ENCODE results near the gene DPM2. TPM values are rescaled to one million over a fixed set of nuclear protein-coding genes. Genes with fewer than 3 reads are reported as not detected.

The DPM2 gene
- total and polyA plus RNA-seq, 5 donors from 2014 or later: 27.5 to 35.7 (median 30.6) TPM

GRCh38 chr9:127943011-127943662 lies 5.5 kb upstream of the DPM2 start:
- H3K27me3 ChIP-seq (ENCODE audit: control insufficient read depth, insufficient read depth, low read length): no peaks in the 10 kb centered on the region
- H3K9me3 ChIP-seq (ENCODE audit: control insufficient read depth in 2 of 2, low read length in 2 of 2): no peaks in the 10 kb centered on the region
- DNase-seq: no peak
- Mint-ChIP-seq H3K36me3 (peaks cover 26% of the 10 kb centered on the region), H3K4me1 (peaks cover 0 to 46% (median 19%) of the 10 kb centered on the region in 4 donors), H3K9me3 (no peaks in the 10 kb centered on the region), H3K27ac (peak overlapping the region; percentile 23 to 87 (median 74)), H3K27me3 (no peaks in the 10 kb centered on the region), H3K4me3 (peak overlapping the region in 3 of 4 donors; percentile 69 to 76 (median 71))
- no peak for ATAC-seq (ENCODE audit: low read depth in 2 of 2)
- H3K36me3 ChIP-seq (ENCODE audit: control insufficient read depth, insufficient read depth, low read length): peaks cover 79% of the 10 kb centered on the region
- H3K27ac ChIP-seq (ENCODE audit: insufficient read depth, low read length, poor library complexity, severe bottlenecking): no peak overlapping the region
- H3K4me1 ChIP-seq (ENCODE audit: control insufficient read depth, insufficient read depth, low read length, poor library complexity, severe bottlenecking): peaks cover 18% of the 10 kb centered on the region
- no peak overlapping the region for H3K4me3 ChIP-seq (ENCODE audit: low read depth, low read length)

DNA sequence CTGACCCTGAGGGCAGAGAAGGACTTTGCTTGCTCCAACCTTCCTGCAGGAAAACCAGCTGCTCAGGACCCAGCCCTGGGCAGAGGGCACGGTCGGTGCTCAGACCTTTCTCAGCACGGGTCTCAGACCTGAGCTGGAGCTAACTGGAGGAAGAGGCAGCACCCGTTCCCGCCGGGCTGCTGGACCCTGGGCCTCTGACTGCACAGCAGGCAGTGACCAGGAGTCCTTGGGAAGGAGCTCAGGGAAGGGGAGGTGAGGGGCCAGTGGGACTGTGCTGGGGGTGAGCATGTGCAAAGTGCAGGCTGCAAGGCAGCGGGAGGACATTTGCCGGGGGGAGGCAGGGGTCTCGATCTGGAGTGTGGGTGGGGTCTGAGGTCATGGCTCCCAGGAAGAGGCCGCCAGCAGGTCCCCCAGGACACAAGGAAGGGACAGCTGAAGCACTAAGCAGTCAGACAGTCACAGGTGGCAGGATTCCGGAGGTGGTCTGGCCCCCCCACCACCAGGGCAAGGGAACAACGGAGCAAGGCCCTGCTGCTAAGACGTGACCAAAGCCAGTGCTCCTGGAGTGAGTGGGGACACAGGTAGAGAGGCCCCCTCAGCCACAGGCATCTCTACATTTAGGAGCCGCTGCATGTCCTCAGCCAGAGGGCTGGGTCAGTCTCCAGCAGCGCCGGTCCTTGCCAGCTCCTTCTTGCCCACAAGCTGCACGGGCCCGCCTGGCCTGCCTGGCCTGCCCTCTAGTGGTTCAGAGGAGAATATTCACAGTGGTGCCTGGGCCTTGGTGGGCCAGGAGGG lies 4.8 kb upstream of the DPM2 start:
- Histone ChIP-seq H3K4me1 (ENCODE audit: control insufficient read depth, insufficient read depth, low read length, poor library complexity, severe bottlenecking) (peaks cover 22% of the 10 kb centered on the region), H3K36me3 (ENCODE audit: control insufficient read depth, insufficient read depth, low read length) (peaks cover 73% of the 10 kb centered on the region), H3K27me3 (ENCODE audit: control insufficient read depth, insufficient read depth, low read length) (no peaks in the 10 kb centered on the region), H3K4me3 (ENCODE audit: low read depth, low read length) (no peak overlapping the region), H3K27ac (ENCODE audit: insufficient read depth, low read length, poor library complexity, severe bottlenecking) (no peak overlapping the region), H3K9me3 (ENCODE audit: control insufficient read depth in 2 of 2, low read length in 2 of 2) (no peaks in the 10 kb centered on the region)
- Mint-ChIP-seq H3K27me3 (peaks cover 6% of the 10 kb centered on the region), H3K9me3 (no peaks in the 10 kb centered on the region), H3K4me3 (peak overlapping the region in 2 of 4 donors; percentile 69 to 71), H3K36me3 (peaks cover 26% of the 10 kb centered on the region), H3K4me1 (peaks cover 0 to 46% (median 22%) of the 10 kb centered on the region in 4 donors), H3K27ac (peak overlapping the region; percentile 23 to 87 (median 38))
- peak; percentile 22 to 40 for ATAC-seq (ENCODE audit: low read depth in 2 of 2)
- peak; percentile 33 to 58 (median 55) for DNase-seq

DNA sequence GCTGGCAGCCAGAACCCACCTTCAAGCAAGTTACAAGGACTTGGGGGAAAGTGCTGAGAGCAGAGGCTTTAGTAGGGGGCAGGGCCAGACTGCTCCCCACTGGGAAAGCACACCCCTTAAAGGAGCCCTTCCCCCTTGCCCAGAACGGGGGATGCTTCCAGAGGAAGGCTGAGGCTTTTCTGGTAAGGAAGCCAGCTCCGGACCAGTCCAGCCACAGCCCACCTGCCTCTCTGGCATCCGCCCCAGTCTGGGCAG lies 4.2 kb upstream of the DPM2 start:
- Histone ChIP-seq H3K4me3 (ENCODE audit: low read depth, low read length) (no peak overlapping the region), H3K9me3 (ENCODE audit: control insufficient read depth in 2 of 2, low read length in 2 of 2) (no peaks in the 10 kb centered on the region), H3K27ac (ENCODE audit: insufficient read depth, low read length, poor library complexity, severe bottlenecking) (no peak overlapping the region), H3K27me3 (ENCODE audit: control insufficient read depth, insufficient read depth, low read length) (no peaks in the 10 kb centered on the region), H3K36me3 (ENCODE audit: control insufficient read depth, insufficient read depth, low read length) (peaks cover 71% of the 10 kb centered on the region), H3K4me1 (ENCODE audit: control insufficient read depth, insufficient read depth, low read length, poor library complexity, severe bottlenecking) (peaks cover 26% of the 10 kb centered on the region)
- no peak overlapping the region for H3K4me3 Mint-ChIP-seq
- peaks cover 0 to 48% (median 24%) of the 10 kb centered on the region in 4 donors for H3K4me1 Mint-ChIP-seq
- DNase-seq: no peak
- ATAC-seq (ENCODE audit: low read depth in 2 of 2): no peak
- H3K36me3 Mint-ChIP-seq: peaks cover 24% of the 10 kb centered on the region
- peaks cover 7% of the 10 kb centered on the region for H3K27me3 Mint-ChIP-seq
- H3K9me3 Mint-ChIP-seq: no peaks in the 10 kb centered on the region
- peak overlapping the region; percentile 20 to 38 (median 23) for H3K27ac Mint-ChIP-seq

GRCh38 chr9:127941062-127941960 lies 3.7 kb upstream of the DPM2 start:
- H3K36me3 Mint-ChIP-seq: peaks cover 24% of the 10 kb centered on the region
- DNase-seq: no peak
- H3K27ac Mint-ChIP-seq: peak overlapping the region; percentile 20 to 44 (median 43)
- H3K4me3 ChIP-seq (ENCODE audit: low read depth, low read length): no peak overlapping the region
- no peaks in the 10 kb centered on the region for H3K9me3 ChIP-seq (ENCODE audit: control insufficient read depth in 2 of 2, low read length in 2 of 2)
- H3K27me3 Mint-ChIP-seq: peaks cover 7% of the 10 kb centered on the region
- no peak for ATAC-seq (ENCODE audit: low read depth in 2 of 2)
- peaks cover under 1 to 51% (median 29%) of the 10 kb centered on the region in 4 donors for H3K4me1 Mint-ChIP-seq
- H3K4me1 ChIP-seq (ENCODE audit: control insufficient read depth, insufficient read depth, low read length, poor library complexity, severe bottlenecking): peaks cover 28% of the 10 kb centered on the region
- H3K9me3 Mint-ChIP-seq: no peaks in the 10 kb centered on the region
- H3K27me3 ChIP-seq (ENCODE audit: control insufficient read depth, insufficient read depth, low read length): no peaks in the 10 kb centered on the region
- no peak overlapping the region for H3K27ac ChIP-seq (ENCODE audit: insufficient read depth, low read length, poor library complexity, severe bottlenecking)
- H3K4me3 Mint-ChIP-seq: peak overlapping the region in 1 of 4 donors; percentile 81
- peaks cover 65% of the 10 kb centered on the region for H3K36me3 ChIP-seq (ENCODE audit: control insufficient read depth, insufficient read depth, low read length)

GRCh38 chr9:127940593-127940992 lies 2.9 kb upstream of the DPM2 start:
- H3K27me3 ChIP-seq (ENCODE audit: control insufficient read depth, insufficient read depth, low read length): no peaks in the 10 kb centered on the region
- no peaks in the 10 kb centered on the region for H3K9me3 ChIP-seq (ENCODE audit: control insufficient read depth in 2 of 2, low read length in 2 of 2)
- no peak overlapping the region for H3K27ac ChIP-seq (ENCODE audit: insufficient read depth, low read length, poor library complexity, severe bottlenecking)
- peak overlapping the region; percentile 31 to 44 (median 43) for H3K27ac Mint-ChIP-seq
- H3K4me1 Mint-ChIP-seq: peaks cover 4 to 58% (median 36%) of the 10 kb centered on the region in 4 donors
- no peak for DNase-seq
- peaks cover 7% of the 10 kb centered on the region for H3K27me3 Mint-ChIP-seq
- H3K4me1 ChIP-seq (ENCODE audit: control insufficient read depth, insufficient read depth, low read length, poor library complexity, severe bottlenecking): peaks cover 35% of the 10 kb centered on the region
- H3K9me3 Mint-ChIP-seq: no peaks in the 10 kb centered on the region
- H3K36me3 ChIP-seq (ENCODE audit: control insufficient read depth, insufficient read depth, low read length): peaks cover 58% of the 10 kb centered on the region
- no peak for ATAC-seq (ENCODE audit: low read depth in 2 of 2)
- no peak overlapping the region for H3K4me3 ChIP-seq (ENCODE audit: low read depth, low read length)
- peak overlapping the region in 2 of 4 donors; percentile 30 to 81 for H3K4me3 Mint-ChIP-seq
- H3K36me3 Mint-ChIP-seq: peaks cover 24% of the 10 kb centered on the region

DNA sequence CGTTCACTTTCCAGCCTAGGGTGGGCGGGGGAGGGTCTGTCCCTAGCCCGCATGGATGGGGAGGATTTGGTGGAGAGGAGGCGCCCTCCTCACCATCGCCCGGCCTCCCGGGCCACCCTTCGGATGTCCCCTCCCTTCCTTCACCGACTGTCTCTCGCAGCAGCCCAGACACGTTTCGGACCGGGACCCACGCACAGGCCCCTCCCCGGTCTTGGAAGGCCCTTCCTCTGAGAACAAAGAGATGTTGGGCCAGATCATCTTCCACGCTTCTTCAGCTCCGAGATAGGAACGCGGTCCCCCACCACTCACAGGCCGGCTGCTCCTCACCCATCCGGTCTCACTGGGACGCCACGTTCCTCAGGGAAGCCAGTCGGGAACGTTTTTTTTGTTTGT lies 640 bp upstream of the DPM2 start:
- Mint-ChIP-seq H3K4me3 (peak overlapping the region; percentile 58 to 97 (median 78)), H3K27ac (peak overlapping the region; percentile 81 to 97 (median 93)), H3K27me3 (peaks cover 7% of the 10 kb centered on the region), H3K36me3 (peaks cover 9% of the 10 kb centered on the region), H3K4me1 (peaks cover 4 to 61% (median 33%) of the 10 kb centered on the region in 4 donors), H3K9me3 (no peaks in the 10 kb centered on the region)
- Histone ChIP-seq H3K27me3 (ENCODE audit: control insufficient read depth, insufficient read depth, low read length) (no peaks in the 10 kb centered on the region), H3K4me1 (ENCODE audit: control insufficient read depth, insufficient read depth, low read length, poor library complexity, severe bottlenecking) (peaks cover 31% of the 10 kb centered on the region), H3K27ac (ENCODE audit: insufficient read depth, low read length, poor library complexity, severe bottlenecking) (peak overlapping the region; percentile 74), H3K9me3 (ENCODE audit: control insufficient read depth in 2 of 2, low read length in 2 of 2) (no peaks in the 10 kb centered on the region), H3K36me3 (ENCODE audit: control insufficient read depth, insufficient read depth, low read length) (peaks cover 35% of the 10 kb centered on the region), H3K4me3 (ENCODE audit: low read depth, low read length) (peak overlapping the region; percentile 40)
- DNase-seq (no peak), ATAC-seq (ENCODE audit: low read depth in 2 of 2) (no peak)

GRCh38 chr9:127937056-127937387 lies 632 bp downstream of the DPM2 start:
- peak overlapping the region; percentile 81 for H3K4me3 ChIP-seq (ENCODE audit: low read depth, low read length)
- H3K9me3 Mint-ChIP-seq: no peaks in the 10 kb centered on the region
- peak overlapping the region; percentile 92 to 98 (median 96) for H3K4me3 Mint-ChIP-seq
- peaks cover 31% of the 10 kb centered on the region for H3K4me1 ChIP-seq (ENCODE audit: control insufficient read depth, insufficient read depth, low read length, poor library complexity, severe bottlenecking)
- peaks cover 5% of the 10 kb centered on the region for H3K36me3 Mint-ChIP-seq
- no peaks in the 10 kb centered on the region for H3K27me3 ChIP-seq (ENCODE audit: control insufficient read depth, insufficient read depth, low read length)
- peak overlapping the region; percentile 93 to 97 (median 97) for H3K27ac Mint-ChIP-seq
- peak overlapping the region; percentile 74 for H3K27ac ChIP-seq (ENCODE audit: insufficient read depth, low read length, poor library complexity, severe bottlenecking)
- H3K9me3 ChIP-seq (ENCODE audit: control insufficient read depth in 2 of 2, low read length in 2 of 2): no peaks in the 10 kb centered on the region
- peaks cover 4 to 58% (median 28%) of the 10 kb centered on the region in 4 donors for H3K4me1 Mint-ChIP-seq
- no peak for DNase-seq
- peaks cover 7% of the 10 kb centered on the region for H3K27me3 Mint-ChIP-seq
- H3K36me3 ChIP-seq (ENCODE audit: control insufficient read depth, insufficient read depth, low read length): peaks cover 22% of the 10 kb centered on the region
- ATAC-seq (ENCODE audit: low read depth in 2 of 2): no peak
